Heart right ventricle (tissue), 16 donors: Measurements from ENCODE around the gene TPM4. TPM values are rescaled to one million over a fixed set of nuclear protein-coding genes. Genes with fewer than 3 reads are reported as not detected.

ENCODE experiments used
- ATAC-seq, 8 donors: fragments of 200-7000 bp; cut with Tn5 transposase; one replicate each; pipeline ENCODE4 v1.9.1; 2020; ENCODE audit warnings: mild to moderate bottlenecking in 8 of 8, moderate library complexity in 8 of 8, moderate number of reproducible peaks in 1 of 8
- DNase-seq, 2 donors: peaks; one replicate each; pipeline ENCODE4 v3.0.0-alpha.2; 2020
- H3K27ac ChIP-seq, 10 donors: fragments of 200-600 bp; sonication (generic) in 2 of 10; one replicate each; pipeline versions ENCODE4 v1.5.0 to v1.8.0; 2020 to 2022; ENCODE audit warnings: mild to moderate bottlenecking in 3 of 10
- H3K27me3 ChIP-seq, 7 donors: fragments of 200-600 bp; one replicate each; pipeline ENCODE4 v1.8.0; 2021 to 2022; ENCODE audit warnings: mild to moderate bottlenecking in 2 of 7
- H3K36me3 ChIP-seq, 9 donors: fragments of 200-600 bp; sonication (generic) in 1 of 9; one replicate each; pipeline versions ENCODE4 v1.5.0 to v1.8.0; 2020 to 2022; ENCODE audit warnings: mild to moderate bottlenecking in 2 of 9
- H3K4me1 ChIP-seq, 9 donors: fragments of 200-600 bp; sonication (generic) in 1 of 9; one replicate each; pipeline versions ENCODE4 v1.5.0 to v1.8.0; 2020 to 2022; ENCODE audit warnings: mild to moderate bottlenecking in 4 of 9
- H3K4me3 ChIP-seq, 10 donors: fragments of 200-600 bp; sonication (generic) in 2 of 10; one replicate each; pipeline versions ENCODE4 v1.5.0 to v1.8.0; 2020 to 2022; ENCODE audit warnings: mild to moderate bottlenecking in 7 of 10, moderate library complexity in 2 of 10
- H3K9me3 ChIP-seq, 11 donors: fragments of 200-600 bp in 10 of 11; sonication (generic) in 2 of 11; one replicate each; pipeline versions ENCODE4 v1.5.0 to v1.8.0; 2013 to 2022; ENCODE audit warnings: mild to moderate bottlenecking in 2 of 11, control low read depth in 1 of 11, moderate library complexity in 1 of 11
- WGBS, 2 donors: extraction: QIAGEN DNeasy Blood & Tissue Kit; methylation state at CpG; one replicate each; pipeline ENCODE4 v1.1.7; 2013; ENCODE audit warnings: inconsistent platforms in 1 of 2; 5-methylcytosine and 5-hydroxymethylcytosine counted together
- intact Hi-C, 10 donors: fragments of 100-400 bp; cut with DNase I; formaldehyde crosslinking; loops; one replicate each; pipeline versions ENCODE4 v1.11.1 to v1.14.2; 2022
- polyA plus RNA-seq, 2 donors: library from polyadenylated mRNA; stranded (reverse); fragments of 200-250 nt; gene quantifications; one replicate each; pipeline ENCODE4 v1.2.3, GENCODE V29; 2013
- total RNA-seq, 10 donors: library from RNA; stranded (reverse); fragmentation: NEBNext Ultra II Directional in 3 of 10; extraction: Animal tissue kit (Norgen Biotek cat#: 25700) in 3 of 10; gene quantifications; one replicate each; pipeline versions ENCODE4 v1.2.1 to v1.2.4, GENCODE V29; 2021 to 2023
- TF ChIP-seq, protein P1 (sequence below), 9 donors: fragments of 200-600 bp; sonication (generic) in 2 of 9; IDR thresholded peaks; one replicate each; pipeline versions ENCODE4 v1.5.0 to v1.8.0; 2021 to 2022; ENCODE audit warnings: antibody characterized with exemption in 9 of 9, mild to moderate bottlenecking in 5 of 9, moderate library complexity in 1 of 9
- donor health status: Arrhythmogenic right ventricular cardiomyopathy.
- donor health status: ischemic (EF 13 %, LVEDD 7.1; RV severe dilation, severe dysfunction).
- donor health status: healthy with polysubstance abuse.
- donor health status: DM: no; HTN: yes; CAD: no.
- donor health status: DM: no; HTN: no; CAD: no.
- donor health status: ischemic (EF 25% LVEDD 6.9; RV normal size, moderate dysfunction).
- donor health status: ischemic (EF 25% LVEDD 5.7; RV mildly dilated, moderate dysfunction).
- donor health status: healthy.
- donor health status: DM: yes; HTN: yes; CAD: no.
- donor health status: Ischemic cardiomyopathy.
- donor health status: ischemic (EF 35%, LVEDD 5.7; RV mildly dilated, moderate dysfunction).
- donor health status: nonischemic (EF 11% LVEDD 7.7; RV severe dilation, severe dysfunction).
- donor health status: DM: yes; HTN: yes; CAD: no.
- donor health status: PGD.
- donor health status: ischemic (EF 29% LVEDD 5.4; RV normal size, mild dysfunction).
- donor health status: nonischemic (EF 23%, LVEDD 6.1; RV moderate dilation, normal function).

The TPM4 gene
- total and polyA plus RNA-seq, 12 donors: 52.0 to 231 (median 76.6) TPM

DNA sequence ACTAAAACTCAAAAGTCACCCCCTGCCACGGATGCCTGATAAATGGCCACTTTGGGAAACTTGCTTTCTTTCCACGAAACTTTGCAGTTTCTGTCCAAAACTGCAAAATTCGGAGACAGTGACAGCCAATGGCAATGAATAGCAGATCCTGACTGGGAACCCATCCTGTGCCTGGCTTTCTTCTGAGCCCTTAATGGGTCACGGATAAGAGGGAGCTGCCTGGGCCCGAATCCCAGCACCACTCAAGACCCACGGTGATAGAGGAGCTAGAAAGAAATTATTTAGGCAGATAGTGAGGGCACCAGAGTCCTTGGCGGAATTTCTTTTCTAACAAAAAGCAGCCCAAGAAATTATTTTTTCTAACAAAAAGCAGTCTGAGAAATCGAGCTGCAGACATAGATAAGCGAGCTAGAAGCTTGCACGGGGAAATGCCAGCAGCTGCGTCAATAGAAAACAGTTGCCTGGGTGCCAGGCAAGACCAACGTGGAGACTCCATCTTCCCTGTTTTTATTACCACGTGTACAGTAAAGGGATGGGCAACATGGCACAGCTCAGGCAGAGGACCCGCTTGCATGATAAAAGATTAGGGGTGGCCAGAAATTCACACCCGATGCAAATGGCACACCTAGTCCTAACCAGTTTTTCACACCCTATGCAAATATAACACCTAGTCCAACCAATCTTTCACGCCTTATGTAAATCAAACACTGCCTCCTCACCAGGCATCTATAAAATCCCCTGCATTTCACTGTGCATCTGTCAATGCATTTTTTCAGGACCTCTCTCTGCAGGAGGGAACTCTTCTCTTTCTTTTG lies 60.1 kb downstream of the TPM4 start:
- Histone ChIP-seq H3K4me1 (peaks cover 0 to 25% (median 0%) of the 10 kb centered on the region in 9 donors), H3K9me3 (no peaks in the 10 kb centered on the region), H3K36me3 (peaks cover 0 to 33% (median 19%) of the 10 kb centered on the region in 9 donors), H3K27me3 (peaks cover 0 to 3% (median 0%) of the 10 kb centered on the region in 7 donors), H3K4me3 (no peak overlapping the region), H3K27ac (no peak overlapping the region)
- DNase-seq: no peak
- TF ChIP-seq, protein P1, sequence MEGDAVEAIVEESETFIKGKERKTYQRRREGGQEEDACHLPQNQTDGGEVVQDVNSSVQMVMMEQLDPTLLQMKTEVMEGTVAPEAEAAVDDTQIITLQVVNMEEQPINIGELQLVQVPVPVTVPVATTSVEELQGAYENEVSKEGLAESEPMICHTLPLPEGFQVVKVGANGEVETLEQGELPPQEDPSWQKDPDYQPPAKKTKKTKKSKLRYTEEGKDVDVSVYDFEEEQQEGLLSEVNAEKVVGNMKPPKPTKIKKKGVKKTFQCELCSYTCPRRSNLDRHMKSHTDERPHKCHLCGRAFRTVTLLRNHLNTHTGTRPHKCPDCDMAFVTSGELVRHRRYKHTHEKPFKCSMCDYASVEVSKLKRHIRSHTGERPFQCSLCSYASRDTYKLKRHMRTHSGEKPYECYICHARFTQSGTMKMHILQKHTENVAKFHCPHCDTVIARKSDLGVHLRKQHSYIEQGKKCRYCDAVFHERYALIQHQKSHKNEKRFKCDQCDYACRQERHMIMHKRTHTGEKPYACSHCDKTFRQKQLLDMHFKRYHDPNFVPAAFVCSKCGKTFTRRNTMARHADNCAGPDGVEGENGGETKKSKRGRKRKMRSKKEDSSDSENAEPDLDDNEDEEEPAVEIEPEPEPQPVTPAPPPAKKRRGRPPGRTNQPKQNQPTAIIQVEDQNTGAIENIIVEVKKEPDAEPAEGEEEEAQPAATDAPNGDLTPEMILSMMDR (IDR thresholded peaks at IDR 0.05): no peak
- ATAC-seq: peak in 4 of 8 donors; percentile 61 to 71 (median 64)
- WGBS, 2 donors: 48 to 54% methylated on average over 16 of the region's 16 CpGs
- intact Hi-C loops: no loop called here

DNA sequence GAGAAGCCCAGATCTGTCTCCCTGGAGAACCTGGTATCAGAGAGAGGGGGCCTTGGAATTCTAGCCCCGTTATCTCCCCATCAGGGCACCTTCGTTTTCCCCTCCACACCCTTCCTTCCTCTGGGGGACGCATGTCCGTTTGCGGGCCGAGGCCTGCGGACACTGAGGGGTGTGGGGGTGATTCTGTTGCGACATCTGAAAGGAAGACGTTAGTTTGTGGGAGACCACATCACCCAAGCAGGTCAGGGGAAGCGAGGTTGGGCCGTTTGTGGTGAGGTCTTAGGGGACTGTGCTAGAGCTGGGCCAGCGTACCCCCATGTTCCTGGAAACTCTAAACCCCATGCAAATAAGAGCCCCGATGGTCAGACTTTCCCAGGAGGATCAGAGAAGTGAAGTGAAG lies 63.5 kb downstream of the TPM4 start:
- Histone ChIP-seq H3K36me3 (no peaks in the 10 kb centered on the region), H3K27ac (peak overlapping the region in 1 of 10 donors; percentile 40), H3K4me3 (no peak overlapping the region), H3K27me3 (peaks cover 0 to 18% (median 11%) of the 10 kb centered on the region in 7 donors), H3K4me1 (peaks cover 0 to 47% (median 0%) of the 10 kb centered on the region in 9 donors), H3K9me3 (no peaks in the 10 kb centered on the region)
- TF ChIP-seq, protein P1 (IDR thresholded peaks at IDR 0.05): no peak
- DNase-seq: no peak
- intact Hi-C loops: no loop called here
- no peak for ATAC-seq
- WGBS, 2 donors: 53 to 59% methylated on average over 13 of the region's 13 CpGs

DNA sequence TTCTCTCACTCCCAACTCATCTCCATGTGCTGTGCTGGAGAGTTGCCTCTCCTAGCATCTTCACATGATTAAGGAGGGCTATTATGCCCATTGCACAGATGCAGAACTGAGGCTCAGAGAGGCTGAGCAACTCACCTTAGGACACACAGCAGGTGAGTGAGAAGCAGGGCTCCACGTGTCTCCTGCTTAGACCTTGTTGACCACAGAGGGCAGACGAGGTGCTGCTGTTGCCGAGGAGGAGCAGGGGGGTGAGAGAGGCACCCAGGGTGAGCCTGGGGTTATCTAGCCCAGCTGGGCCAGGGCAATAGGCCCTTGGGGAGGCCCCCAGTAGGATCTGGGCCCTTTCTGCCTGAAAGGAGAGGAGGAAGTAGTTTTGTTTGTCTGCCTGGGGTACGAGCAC lies 64.7 kb downstream of the TPM4 start:
- peak overlapping the region in 1 of 10 donors; percentile 86 for H3K27ac ChIP-seq
- 64 to 66% methylated on average over 4 of the region's 4 CpGs for WGBS, 2 donors
- ATAC-seq (no peak), DNase-seq (no peak)
- no peaks in the 10 kb centered on the region for H3K9me3 ChIP-seq
- H3K4me3 ChIP-seq: no peak overlapping the region
- H3K36me3 ChIP-seq: no peaks in the 10 kb centered on the region
- peaks cover 0 to 51% (median 0%) of the 10 kb centered on the region in 9 donors for H3K4me1 ChIP-seq
- TF ChIP-seq, protein P1 (IDR thresholded peaks at IDR 0.05): no peak
- peaks cover 0 to 19% (median 11%) of the 10 kb centered on the region in 7 donors for H3K27me3 ChIP-seq
- intact Hi-C loops: no loop called here

GRCh38 chr19:16142032-16142580 lies 65.8 kb downstream of the TPM4 start:
- intact Hi-C loops: no loop called here
- no peaks in the 10 kb centered on the region for H3K36me3 ChIP-seq
- ATAC-seq: no peak
- peaks cover 0 to 19% (median 11%) of the 10 kb centered on the region in 7 donors for H3K27me3 ChIP-seq
- H3K4me1 ChIP-seq: peaks cover 0 to 54% (median 0%) of the 10 kb centered on the region in 9 donors
- TF ChIP-seq, protein P1 (IDR thresholded peaks at IDR 0.05): no peak
- H3K4me3 ChIP-seq: no peak overlapping the region
- DNase-seq: no peak
- H3K9me3 ChIP-seq: no peaks in the 10 kb centered on the region
- H3K27ac ChIP-seq: peak overlapping the region in 1 of 10 donors; percentile 86
- 82 to 89% methylated on average over 9 of the region's 9 CpGs for WGBS, 2 donors
